Measurements from ENCODE around the gene CPSF4.
A peak's percentile ranks its signal among the peaks of the same experiment; 100 is the strongest.

CPSF4 gene

GRCh38 chr7:99438573-99439480, at the start of gene CPSF4, which contains the start of gene PTCD1:
Gene CPSF4, plus strand, starts transcription at chr7:99438943. Its CDS starts 140 bp downstream, at chr7:99439083.
Gene PTCD1, minus strand, starts transcription at chr7:99438798. Its CDS starts 3,556 bp downstream, at chr7:99435242.
- DNase-seq = peak; percentile 96

- DNase-seq = no peak
These were observed 49.0 kb upstream of the CPSF4 start for GRCh38 chr7:99389772-99390171.

- no peak for DNase-seq
These were observed 47.7 kb upstream of the CPSF4 start for GRCh38 chr7:99390941-99391602.

GRCh38 chr7:99392046-99392445, 46.7 kb upstream of the CPSF4 start:
- no peak for DNase-seq

- DNase-seq = peak; percentile 83
These were observed 45.9 kb upstream of the CPSF4 start for GRCh38 chr7:99392659-99393354.

- DNase-seq = no peak
These were observed 45.2 kb upstream of the CPSF4 start for GRCh38 chr7:99393355-99394187.

GRCh38 chr7:99394188-99394502, 44.6 kb upstream of the CPSF4 start:
- no peak for DNase-seq

GRCh38 chr7:99395616-99396327, 43.0 kb upstream of the CPSF4 start:
- no peak for DNase-seq

GRCh38 chr7:99396418-99397296, 42.1 kb upstream of the CPSF4 start:
- no peak for DNase-seq

GRCh38 chr7:99397297-99397983, 41.3 kb upstream of the CPSF4 start:
- DNase-seq = no peak

- DNase-seq = no peak
These were observed 39.8 kb upstream of the CPSF4 start for GRCh38 chr7:99398891-99399445.

- DNase-seq = no peak
These were observed 39.1 kb upstream of the CPSF4 start for GRCh38 chr7:99399597-99399996.

- no peak for DNase-seq
These were observed 35.9 kb upstream of the CPSF4 start for GRCh38 chr7:99402854-99403253.

GRCh38 chr7:99403764-99404163, 35.0 kb upstream of the CPSF4 start:
- no peak for DNase-seq

- no peak for DNase-seq
These were observed 34.3 kb upstream of the CPSF4 start for GRCh38 chr7:99404235-99404976.

GRCh38 chr7:99404977-99405320, 33.8 kb upstream of the CPSF4 start:
- no peak for DNase-seq

- DNase-seq = no peak
These were observed 32.2 kb upstream of the CPSF4 start for GRCh38 chr7:99406557-99406956.

- DNase-seq = peak; percentile 62
These were observed 30.8 kb upstream of the CPSF4 start for GRCh38 chr7:99407872-99408378.

All from stimulated activated CD8-positive, alpha-beta memory T cell treated with anti-CD3 and anti-CD28 coated beads, Interleukin-4, amount 100 ng/mL, for 48 hours (primary cell).